Lower lobe of right lung (tissue), 2 donors: ENCODE measurements around the gene NFYC. TPM values are rescaled to one million over a fixed set of nuclear protein-coding genes. Genes with fewer than 3 reads are reported as not detected.

ENCODE experiments used
- ATAC-seq, 2 donors: fragments of 200-7000 bp; cut with Tn5 transposase; one replicate each; pipeline ENCODE4 v1.9.1; 2020 to 2022; ENCODE audit warnings: mild to moderate bottlenecking in 2 of 2, moderate library complexity in 2 of 2
- DNase-seq: peaks from one replicate; pipeline ENCODE4 v3.0.0-alpha.2; 2020
- H3K27ac ChIP-seq: fragments of 200-600 bp; one replicate; pipeline ENCODE4 v1.8.0; 2022
- H3K27me3 ChIP-seq: fragments of 200-600 bp; one replicate; pipeline ENCODE4 v1.8.0; 2022; ENCODE audit warnings: low read depth
- H3K36me3 ChIP-seq: fragments of 200-600 bp; one replicate; pipeline ENCODE4 v1.8.0; 2022; ENCODE audit warnings: mild to moderate bottlenecking
- H3K4me1 ChIP-seq: fragments of 200-600 bp; one replicate; pipeline ENCODE4 v1.8.0; 2022
- H3K4me3 ChIP-seq: fragments of 200-600 bp; one replicate; pipeline ENCODE4 v1.8.0; 2022; ENCODE audit warnings: mild to moderate bottlenecking
- H3K9me3 ChIP-seq: fragments of 200-600 bp; one replicate; pipeline ENCODE4 v1.8.0; 2022
- intact Hi-C: fragments of 100-400 bp; cut with DNase I; formaldehyde crosslinking; loops from one replicate; pipeline ENCODE4 v1.11.0; 2022
- total RNA-seq: library from RNA; stranded (reverse); fragmentation: NEBNext Ultra II Directional; extraction: Animal tissue kit (Norgen Biotek cat#: 25700); gene quantifications from one replicate; pipeline ENCODE4 v1.2.1, GENCODE V29; 2021
- TF ChIP-seq, protein P1 (sequence below): fragments of 200-600 bp; IDR thresholded peaks from one replicate; pipeline ENCODE4 v1.8.0; 2022; ENCODE audit warnings: antibody characterized with exemption, mild to moderate bottlenecking
- donor health status: DM: no; HTN: yes; CAD: no; lungs with severe emphysema.

NFYC gene
- total RNA-seq, 1 donor from 2014 or later, result 54.2 TPM

DNA sequence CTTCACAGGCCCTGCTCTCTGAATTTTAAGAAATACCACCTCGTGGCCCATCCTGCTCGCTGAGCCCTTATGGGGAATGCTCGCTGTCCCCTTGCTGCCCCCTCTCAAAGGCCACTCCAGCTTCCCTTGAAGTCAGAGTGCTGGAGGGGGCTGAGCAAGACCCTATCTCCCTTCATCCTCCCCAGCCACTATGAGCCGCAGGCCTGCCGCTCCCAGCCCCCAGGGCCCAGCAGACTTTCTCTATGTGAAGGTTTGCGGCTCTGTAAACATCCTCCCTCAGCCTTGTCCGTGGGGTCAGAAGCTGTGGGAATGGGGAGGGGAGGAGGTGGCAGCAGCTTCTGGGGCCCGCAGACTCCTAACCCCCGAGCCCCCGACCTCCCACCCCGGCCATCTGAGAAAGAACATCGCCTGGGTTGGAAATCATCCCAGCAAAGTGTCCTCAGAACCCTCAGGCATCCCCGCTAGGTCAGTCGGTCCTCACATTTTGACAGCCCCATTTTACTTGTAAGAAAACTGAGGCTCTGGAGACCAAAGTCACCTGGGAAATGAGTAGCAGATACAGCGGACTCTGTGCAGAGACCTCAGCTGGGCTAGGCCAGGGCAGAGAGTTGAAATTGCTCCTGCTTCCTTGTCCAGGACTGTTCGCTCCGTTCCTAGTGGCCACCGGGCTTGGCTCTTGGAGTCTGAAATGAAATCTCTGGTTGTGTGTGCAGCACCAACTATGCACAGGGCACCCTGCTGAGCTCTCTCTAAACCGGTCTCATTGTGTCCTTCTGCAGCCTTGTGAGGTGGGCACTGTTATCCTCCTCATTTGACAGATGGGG, 96.4 kb downstream of the NFYC start:
- TF ChIP-seq, protein P1, sequence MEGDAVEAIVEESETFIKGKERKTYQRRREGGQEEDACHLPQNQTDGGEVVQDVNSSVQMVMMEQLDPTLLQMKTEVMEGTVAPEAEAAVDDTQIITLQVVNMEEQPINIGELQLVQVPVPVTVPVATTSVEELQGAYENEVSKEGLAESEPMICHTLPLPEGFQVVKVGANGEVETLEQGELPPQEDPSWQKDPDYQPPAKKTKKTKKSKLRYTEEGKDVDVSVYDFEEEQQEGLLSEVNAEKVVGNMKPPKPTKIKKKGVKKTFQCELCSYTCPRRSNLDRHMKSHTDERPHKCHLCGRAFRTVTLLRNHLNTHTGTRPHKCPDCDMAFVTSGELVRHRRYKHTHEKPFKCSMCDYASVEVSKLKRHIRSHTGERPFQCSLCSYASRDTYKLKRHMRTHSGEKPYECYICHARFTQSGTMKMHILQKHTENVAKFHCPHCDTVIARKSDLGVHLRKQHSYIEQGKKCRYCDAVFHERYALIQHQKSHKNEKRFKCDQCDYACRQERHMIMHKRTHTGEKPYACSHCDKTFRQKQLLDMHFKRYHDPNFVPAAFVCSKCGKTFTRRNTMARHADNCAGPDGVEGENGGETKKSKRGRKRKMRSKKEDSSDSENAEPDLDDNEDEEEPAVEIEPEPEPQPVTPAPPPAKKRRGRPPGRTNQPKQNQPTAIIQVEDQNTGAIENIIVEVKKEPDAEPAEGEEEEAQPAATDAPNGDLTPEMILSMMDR, result no peak
- ATAC-seq (no peak), DNase-seq (no peak)
- peaks cover 14% of the 10 kb centered on the region for H3K27me3 ChIP-seq
- no peaks in the 10 kb centered on the region for H3K36me3 ChIP-seq
- intact Hi-C loops, result no loop called here
- no peak overlapping the region for H3K27ac ChIP-seq
- no peaks in the 10 kb centered on the region for H3K9me3 ChIP-seq
- H3K4me3 ChIP-seq, result no peak overlapping the region
- peaks cover 6% of the 10 kb centered on the region for H3K4me1 ChIP-seq

DNA sequence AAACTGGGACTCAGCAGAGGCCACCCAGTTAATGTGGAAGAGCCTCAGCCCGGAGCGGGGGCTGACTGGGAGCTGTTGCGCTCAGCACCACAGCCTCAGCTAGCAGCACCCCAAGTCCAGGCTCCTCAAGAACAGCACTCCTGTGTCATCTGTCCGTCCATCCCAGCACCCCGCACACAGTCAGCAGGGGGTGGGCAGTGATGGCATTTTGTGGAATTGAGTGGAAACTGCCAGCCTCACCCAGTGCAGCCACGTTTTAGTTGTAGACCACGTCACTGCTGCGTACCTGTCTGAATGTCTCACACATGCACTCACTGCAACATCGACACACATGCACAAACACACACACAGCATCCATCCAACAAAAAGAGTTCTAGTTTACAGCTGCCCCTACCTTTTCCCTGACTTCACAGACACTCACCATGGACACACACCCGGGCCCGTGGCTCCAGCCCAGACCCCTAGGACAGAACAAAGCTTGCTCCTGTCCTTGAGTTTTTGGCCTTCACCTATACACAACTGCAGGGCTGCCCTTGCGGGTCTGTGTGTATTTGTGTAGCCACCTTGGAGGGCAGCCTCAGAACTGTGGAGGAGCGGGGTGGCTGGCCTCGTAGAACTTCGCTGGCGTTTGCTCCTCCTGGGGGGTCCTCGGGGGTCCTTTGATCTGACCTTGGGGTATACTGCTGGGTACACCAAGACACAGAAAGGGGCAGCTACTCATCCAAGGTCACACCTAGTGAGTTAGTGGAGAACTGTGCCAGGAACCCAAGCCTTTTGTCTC, 97.2 kb downstream of the NFYC start:
- Histone ChIP-seq H3K4me1 (no peaks in the 10 kb centered on the region), H3K9me3 (no peaks in the 10 kb centered on the region), H3K27ac (no peak overlapping the region), H3K36me3 (no peaks in the 10 kb centered on the region), H3K27me3 (peaks cover 8% of the 10 kb centered on the region), H3K4me3 (no peak overlapping the region)
- TF ChIP-seq, protein P1, result no peak
- intact Hi-C loops, result no loop called here
- ATAC-seq, result no peak
- peak; percentile 28 for DNase-seq

DNA sequence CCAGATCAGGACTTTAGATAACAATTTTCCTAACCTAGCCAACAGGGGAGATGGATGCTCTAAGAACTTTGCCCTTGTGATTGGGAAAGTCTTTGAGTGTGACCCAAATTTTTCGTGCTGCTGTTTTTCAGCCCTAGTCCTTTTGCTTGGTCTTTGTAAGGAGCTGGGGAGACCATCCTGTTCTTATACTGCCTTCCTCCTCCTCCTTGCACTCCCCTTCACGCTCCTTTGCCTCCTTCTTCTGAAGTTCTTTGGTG, 97.8 kb downstream of the NFYC start:
- intact Hi-C loops, result no loop called here
- H3K4me3 ChIP-seq, result no peak overlapping the region
- no peaks in the 10 kb centered on the region for H3K36me3 ChIP-seq
- TF ChIP-seq, protein P1, result no peak
- DNase-seq (no peak), ATAC-seq (no peak)
- no peaks in the 10 kb centered on the region for H3K4me1 ChIP-seq
- no peak overlapping the region for H3K27ac ChIP-seq
- H3K27me3 ChIP-seq, result peaks cover 6% of the 10 kb centered on the region
- no peaks in the 10 kb centered on the region for H3K9me3 ChIP-seq

DNA sequence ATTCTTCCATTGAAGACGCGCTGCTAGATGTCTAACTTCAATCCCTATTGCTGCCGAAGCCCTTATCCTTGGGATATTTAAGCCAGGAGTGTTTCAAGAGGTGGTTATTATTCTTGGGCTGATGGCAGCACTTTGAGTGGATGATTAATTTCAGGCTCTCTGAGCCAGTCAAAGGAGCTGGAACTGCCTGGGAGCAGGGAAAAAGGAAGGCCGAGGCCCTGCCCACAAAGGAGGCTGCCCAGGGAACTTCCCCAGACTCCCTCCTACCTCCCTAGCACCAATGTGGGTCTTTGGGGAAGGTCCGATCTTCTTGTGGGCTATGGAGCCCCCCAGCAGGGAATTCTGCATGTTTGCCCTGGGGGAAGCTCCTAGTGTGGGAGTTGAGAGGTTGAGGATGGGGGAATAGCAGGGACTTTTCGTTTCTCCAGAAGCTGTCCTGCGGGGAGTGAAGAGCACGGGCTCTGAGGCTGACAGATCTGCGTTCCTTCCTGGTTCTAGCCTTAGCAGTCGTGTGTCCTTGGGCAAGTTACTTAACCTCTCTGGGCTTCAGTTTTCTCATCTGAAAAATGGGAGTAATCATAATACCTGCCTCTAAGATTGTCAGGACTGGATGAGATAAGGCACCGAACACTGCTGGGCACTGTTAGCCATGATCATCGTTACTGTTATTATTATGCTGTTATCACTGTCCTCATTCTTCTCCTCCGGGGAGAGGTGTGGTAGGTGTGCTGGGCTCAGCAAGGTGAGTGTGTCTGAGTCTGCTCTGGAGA, 98.3 kb downstream of the NFYC start:
- H3K4me3 ChIP-seq, result no peak overlapping the region
- intact Hi-C loops, result no loop called here
- no peak overlapping the region for H3K27ac ChIP-seq
- no peaks in the 10 kb centered on the region for H3K36me3 ChIP-seq
- TF ChIP-seq, protein P1, result no peak
- DNase-seq (no peak), ATAC-seq (no peak)
- peaks cover 3% of the 10 kb centered on the region for H3K27me3 ChIP-seq
- H3K9me3 ChIP-seq, result no peaks in the 10 kb centered on the region
- H3K4me1 ChIP-seq, result no peaks in the 10 kb centered on the region

DNA sequence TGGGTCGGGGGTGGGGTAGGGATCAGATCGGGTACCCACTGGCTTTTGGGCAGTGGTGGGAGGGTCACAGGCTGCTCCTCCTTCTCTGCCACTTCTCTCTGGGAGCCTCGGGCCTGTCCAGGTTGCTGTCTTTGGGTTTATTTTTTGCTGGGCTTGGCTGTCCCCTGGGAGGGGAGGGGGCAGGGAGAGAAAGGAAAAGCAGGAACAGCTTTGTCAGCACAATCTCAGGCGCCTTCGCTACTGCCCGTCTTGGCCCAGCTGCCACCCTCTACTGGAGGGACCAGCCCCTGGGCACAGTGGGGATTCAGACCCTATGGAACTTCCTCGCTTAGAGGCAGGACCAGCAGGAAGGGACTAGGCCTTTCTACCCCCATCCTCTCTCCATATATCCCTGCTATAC, 100.5 kb downstream of the NFYC start:
- H3K4me3 ChIP-seq, result no peak overlapping the region
- no peak overlapping the region for H3K27ac ChIP-seq
- H3K9me3 ChIP-seq, result no peaks in the 10 kb centered on the region
- H3K27me3 ChIP-seq, result no peaks in the 10 kb centered on the region
- intact Hi-C loops, result no loop called here
- ATAC-seq (no peak), DNase-seq (no peak)
- no peaks in the 10 kb centered on the region for H3K36me3 ChIP-seq
- TF ChIP-seq, protein P1, result no peak
- no peaks in the 10 kb centered on the region for H3K4me1 ChIP-seq
